Middle frontal gyrus (tissue), 1 donor: ENCODE measurements around the gene FBXL5.

ENCODE experiments used
- DNase-seq: peaks from one replicate; pipeline ENCODE4 v3.0.0-alpha.2; 2015; ENCODE audit warnings: low spot score; ENCODE audit errors: extremely low spot score

FBXL5 gene

GRCh38 chr4:15563871-15564270, 91.3 kb downstream of the FBXL5 start:
- no peak for DNase-seq

- no peak for DNase-seq
Observed at GRCh38 chr4:15562623-15563022, 92.5 kb downstream of the FBXL5 start.

GRCh38 chr4:15562114-15562513, 93.0 kb downstream of the FBXL5 start:
- peak; percentile 29 for DNase-seq

GRCh38 chr4:15558561-15558960, 96.6 kb downstream of the FBXL5 start:
- DNase-seq = no peak

GRCh38 chr4:15557786-15558550, 97.2 kb downstream of the FBXL5 start:
- no peak for DNase-seq

- no peak for DNase-seq
Observed at GRCh38 chr4:15556511-15557092, 98.6 kb downstream of the FBXL5 start.
